ENCODE measurements around the gene KAT14. TPM values are rescaled to one million over a fixed set of nuclear protein-coding genes. Genes with fewer than 3 reads are reported as not detected.
"Not testable (repeated sequence)": the region's sequence is repeated elsewhere in the genome, so short reads cannot be mapped to it uniquely, and the experiment has no call there.

Gene KAT14
- total RNA-seq, 1 donor from 2014 or later, result 14.5 TPM

DNA sequence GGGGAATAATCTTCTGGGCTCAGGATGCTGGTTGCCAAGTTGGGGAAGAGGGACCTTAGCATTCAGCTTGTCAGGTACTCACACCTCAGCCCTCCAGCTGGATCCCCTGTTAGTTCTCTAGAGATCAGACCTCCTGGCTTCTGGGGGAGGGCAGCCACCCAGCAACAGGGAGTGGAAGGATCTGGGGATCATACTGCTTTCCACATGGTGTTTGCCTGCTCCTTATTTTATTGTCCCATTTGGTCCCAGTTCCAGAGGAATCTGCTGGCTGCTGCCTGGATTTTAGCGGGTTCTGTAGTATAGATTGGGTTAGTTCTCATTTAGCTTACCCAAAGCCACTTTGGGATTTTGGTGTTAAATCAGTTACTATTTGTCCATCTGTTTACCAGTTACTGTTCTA is 29.3 kb downstream of the KAT14 start:
- no peaks in the 10 kb centered on the region for H3K27me3 ChIP-seq (ENCODE audit: control insufficient read depth, insufficient read depth, low read length)
- H3K36me3 ChIP-seq (ENCODE audit: control insufficient read depth, insufficient read depth, low read length), result peaks cover 2% of the 10 kb centered on the region
- H3K4me3 ChIP-seq (ENCODE audit: low read depth, low read length), result no peak overlapping the region
- TF ChIP-seq, protein P1, sequence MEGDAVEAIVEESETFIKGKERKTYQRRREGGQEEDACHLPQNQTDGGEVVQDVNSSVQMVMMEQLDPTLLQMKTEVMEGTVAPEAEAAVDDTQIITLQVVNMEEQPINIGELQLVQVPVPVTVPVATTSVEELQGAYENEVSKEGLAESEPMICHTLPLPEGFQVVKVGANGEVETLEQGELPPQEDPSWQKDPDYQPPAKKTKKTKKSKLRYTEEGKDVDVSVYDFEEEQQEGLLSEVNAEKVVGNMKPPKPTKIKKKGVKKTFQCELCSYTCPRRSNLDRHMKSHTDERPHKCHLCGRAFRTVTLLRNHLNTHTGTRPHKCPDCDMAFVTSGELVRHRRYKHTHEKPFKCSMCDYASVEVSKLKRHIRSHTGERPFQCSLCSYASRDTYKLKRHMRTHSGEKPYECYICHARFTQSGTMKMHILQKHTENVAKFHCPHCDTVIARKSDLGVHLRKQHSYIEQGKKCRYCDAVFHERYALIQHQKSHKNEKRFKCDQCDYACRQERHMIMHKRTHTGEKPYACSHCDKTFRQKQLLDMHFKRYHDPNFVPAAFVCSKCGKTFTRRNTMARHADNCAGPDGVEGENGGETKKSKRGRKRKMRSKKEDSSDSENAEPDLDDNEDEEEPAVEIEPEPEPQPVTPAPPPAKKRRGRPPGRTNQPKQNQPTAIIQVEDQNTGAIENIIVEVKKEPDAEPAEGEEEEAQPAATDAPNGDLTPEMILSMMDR (IDR thresholded peaks at IDR 0.05; ENCODE audit: insufficient read depth, low read length, poor library complexity, severe bottlenecking), result no peak
- no peak for DNase-seq (ENCODE audit: low read depth)

DNA sequence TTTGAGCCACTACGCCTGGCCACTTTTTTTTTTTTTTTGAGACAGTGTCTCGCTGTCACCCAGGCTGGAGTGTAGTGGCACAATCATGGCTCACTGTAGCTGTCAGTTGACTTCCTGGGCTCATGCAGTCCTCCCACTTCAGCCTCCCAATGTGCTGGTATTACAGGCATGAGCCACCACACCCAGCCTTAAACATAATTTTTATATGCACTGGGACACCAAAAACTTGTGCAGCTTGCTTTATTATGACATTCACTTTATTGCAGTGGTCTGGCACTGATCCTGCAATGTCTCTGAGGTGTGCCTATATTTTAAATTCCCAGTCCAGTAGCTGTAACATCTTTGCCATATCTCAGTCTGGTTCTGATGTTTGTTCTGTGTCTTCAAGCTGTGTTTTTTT is 34.7 kb downstream of the KAT14 start:
- no peak for DNase-seq (ENCODE audit: low read depth)
- Histone ChIP-seq H3K27me3 (ENCODE audit: control insufficient read depth, insufficient read depth, low read length) (no peaks in the 10 kb centered on the region), H3K36me3 (ENCODE audit: control insufficient read depth, insufficient read depth, low read length) (no peaks in the 10 kb centered on the region), H3K4me3 (ENCODE audit: low read depth, low read length) (no peak overlapping the region)
- TF ChIP-seq, protein P1 (IDR thresholded peaks at IDR 0.05; ENCODE audit: insufficient read depth, low read length, poor library complexity, severe bottlenecking), result no peak

DNA sequence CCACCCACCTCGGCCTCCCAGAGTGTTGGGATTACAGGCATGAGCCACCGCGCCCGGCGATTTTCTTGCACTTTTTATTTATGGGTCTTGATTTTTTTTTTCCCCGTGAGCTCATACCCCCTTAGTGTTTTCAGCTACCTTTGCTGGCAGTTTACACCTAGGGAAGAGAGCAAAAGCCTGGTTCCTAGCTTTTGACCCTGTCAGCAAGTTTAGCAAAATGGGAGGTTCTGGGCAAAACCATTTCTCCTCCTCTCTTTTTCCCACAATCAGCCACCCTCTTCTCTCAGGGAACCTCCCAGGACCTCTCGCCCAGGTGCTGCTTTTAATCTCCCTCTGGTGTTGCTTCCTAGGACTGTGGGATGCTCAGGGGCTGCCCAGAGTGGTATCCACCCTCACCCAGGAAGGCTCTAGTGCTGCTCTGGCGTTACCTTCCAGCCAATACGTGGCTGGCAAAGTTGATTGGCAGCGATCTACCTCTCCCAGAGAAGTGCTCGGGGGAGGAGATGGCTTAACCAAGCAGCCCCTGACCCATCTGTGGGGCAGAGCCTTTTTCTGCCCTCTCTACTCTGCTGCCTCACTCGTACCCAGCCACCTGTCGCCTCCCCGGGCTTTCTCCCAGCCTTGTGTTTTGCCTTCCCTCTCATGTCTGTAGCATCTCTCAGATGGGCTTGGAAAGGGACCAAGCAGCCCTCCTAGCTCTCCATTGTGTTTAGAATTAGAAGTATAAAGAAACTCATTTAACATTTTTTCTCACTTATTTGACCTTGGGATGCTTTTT is 37.4 kb downstream of the KAT14 start:
- Histone ChIP-seq H3K27me3 (ENCODE audit: control insufficient read depth, insufficient read depth, low read length) (no peaks in the 10 kb centered on the region), H3K36me3 (ENCODE audit: control insufficient read depth, insufficient read depth, low read length) (no peaks in the 10 kb centered on the region), H3K4me3 (ENCODE audit: low read depth, low read length) (no peak overlapping the region)
- DNase-seq (ENCODE audit: low read depth), result no peak
- TF ChIP-seq, protein P1 (IDR thresholded peaks at IDR 0.05; ENCODE audit: insufficient read depth, low read length, poor library complexity, severe bottlenecking), result no peak

DNA sequence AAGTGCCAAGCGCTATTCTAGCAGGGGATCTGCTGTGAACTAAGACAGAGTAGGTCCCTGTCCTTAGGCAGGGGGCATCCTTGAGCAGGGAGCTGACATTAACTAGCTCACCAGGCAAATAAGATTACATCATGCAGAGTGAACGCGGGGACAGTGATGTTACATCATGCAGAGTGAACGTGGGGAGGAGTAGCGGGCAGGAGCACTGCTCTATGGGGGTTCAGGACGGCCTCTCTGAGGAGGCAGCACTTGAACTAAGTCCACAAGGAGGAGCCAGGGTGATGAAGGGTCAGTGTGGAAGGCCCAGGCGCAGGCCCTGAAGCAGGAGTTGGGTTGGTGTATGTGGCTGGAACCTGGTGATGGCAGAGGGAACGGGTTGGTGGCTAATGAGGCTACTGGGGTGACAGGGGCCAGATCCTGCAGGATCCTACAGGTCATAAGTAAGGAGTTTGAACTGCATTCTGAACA is 38.7 kb downstream of the KAT14 start:
- H3K27me3 ChIP-seq (ENCODE audit: control insufficient read depth, insufficient read depth, low read length), result no peaks in the 10 kb centered on the region
- no peaks in the 10 kb centered on the region for H3K36me3 ChIP-seq (ENCODE audit: control insufficient read depth, insufficient read depth, low read length)
- TF ChIP-seq, protein P1 (IDR thresholded peaks at IDR 0.05; ENCODE audit: insufficient read depth, low read length, poor library complexity, severe bottlenecking), result no peak
- DNase-seq (ENCODE audit: low read depth), result no peak
- H3K4me3 ChIP-seq (ENCODE audit: low read depth, low read length), result no peak overlapping the region

DNA sequence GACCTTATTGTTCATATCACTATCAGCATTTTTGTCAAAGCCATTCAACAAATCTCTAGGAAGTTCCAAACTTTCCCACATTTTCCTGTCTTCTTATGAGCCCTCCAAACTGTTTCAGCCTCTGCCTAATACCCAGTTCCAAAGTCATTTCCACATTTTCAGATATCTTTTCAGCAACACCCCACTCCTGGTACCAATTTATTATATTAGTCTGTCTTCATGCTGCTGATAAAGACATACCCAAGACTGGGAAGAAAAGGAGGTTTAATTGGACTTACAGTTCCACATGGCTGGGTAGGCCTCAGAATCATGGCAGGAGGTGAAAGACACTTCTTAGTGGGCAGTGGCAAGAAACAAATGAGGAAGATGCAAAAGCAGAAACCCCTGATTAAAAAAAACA is 42.7 kb downstream of the KAT14 start:
- DNase-seq (ENCODE audit: low read depth); H3K36me3 ChIP-seq (ENCODE audit: control insufficient read depth, insufficient read depth, low read length); H3K27me3 ChIP-seq (ENCODE audit: control insufficient read depth, insufficient read depth, low read length); H3K4me3 ChIP-seq (ENCODE audit: low read depth, low read length): not testable (repeated sequence)

DNA sequence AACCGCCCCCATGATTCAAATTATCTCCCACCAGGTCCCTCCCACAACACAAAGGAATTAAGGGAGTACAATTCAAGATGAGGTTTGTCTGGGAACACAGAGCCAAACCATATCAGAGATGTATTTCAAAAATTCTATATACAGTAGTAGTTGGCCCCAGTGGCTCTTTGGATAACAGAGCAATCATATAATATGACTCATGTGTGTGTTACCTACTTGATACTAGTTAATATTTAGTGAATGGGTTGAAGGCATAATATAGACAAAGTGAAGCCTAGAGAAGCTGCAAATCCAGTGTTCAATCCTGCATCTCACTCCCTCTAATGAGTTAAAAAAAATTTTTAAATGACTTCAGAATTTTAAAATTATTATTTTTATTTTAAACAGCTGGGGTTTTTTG is 43.2 kb downstream of the KAT14 start:
- no peaks in the 10 kb centered on the region for H3K36me3 ChIP-seq (ENCODE audit: control insufficient read depth, insufficient read depth, low read length)
- no peak for DNase-seq (ENCODE audit: low read depth)
- no peak overlapping the region for H3K4me3 ChIP-seq (ENCODE audit: low read depth, low read length)
- TF ChIP-seq, protein P1 (IDR thresholded peaks at IDR 0.05; ENCODE audit: insufficient read depth, low read length, poor library complexity, severe bottlenecking), result no peak
- H3K27me3 ChIP-seq (ENCODE audit: control insufficient read depth, insufficient read depth, low read length), result no peaks in the 10 kb centered on the region
